Body of pancreas (tissue), 4 donors: ENCODE data around the gene EPYC. TPM values are rescaled to one million over a fixed set of nuclear protein-coding genes. Genes with fewer than 3 reads are reported as not detected.

Experiments used
- ATAC-seq: fragments of 150-250 bp; one replicate; pipeline ENCODE4 v1.9.1; 2016
- DNase-seq, 4 donors: peaks; one replicate each; pipeline ENCODE4 v3.0.0-alpha.2; 2019
- H3K27ac ChIP-seq, 4 donors: fragments of 200-600 bp; sonication (generic); 1 replicate in 3 of 4; 2 replicates in 1 of 4; pipeline versions ENCODE4 v1.5.1 to v1.6.1; 2016 to 2019; ENCODE audit warnings: mild to moderate bottlenecking in 1 of 4, mixed read lengths in 1 of 4, moderate library complexity in 1 of 4
- H3K27me3 ChIP-seq, 2 donors: fragments of 200-600 bp; sonication (generic); one replicate each; pipeline ENCODE4 v1.6.0; 2016; ENCODE audit warnings: mild to moderate bottlenecking in 1 of 2
- H3K36me3 ChIP-seq, 2 donors: fragments of 200-600 bp; sonication (generic); replicated peaks in 1 of 2; 2 replicates each; pipeline ENCODE4 v1.5.1; 2016; ENCODE audit warnings: low read depth in 2 of 2; ENCODE audit not compliant: insufficient read depth in 1 of 2
- H3K4me1 ChIP-seq: fragments of 200-600 bp; sonication (generic); one replicate; pipeline ENCODE4 v1.6.0; 2016
- H3K4me3 ChIP-seq, 2 donors: fragments of 200-600 bp; sonication (generic); 1 replicate in 1 of 2; 2 replicates in 1 of 2; pipeline ENCODE4 v1.5.1; 2016 to 2019
- H3K9me3 ChIP-seq, 3 donors: fragments of 200-600 bp; sonication (generic); 1 replicate in 2 of 3; 2 replicates in 1 of 3; pipeline ENCODE4 v1.5.1; 2016
- CTCF ChIP-seq, 7 experiments: fragments of 450-650 bp in 4 of 7; fragments of 200-600 bp in 3 of 7; sonication (generic) in 3 of 7; IDR thresholded peaks; one replicate each; pipeline ENCODE4 v1.5.1; 2016 to 2019; ENCODE audit warnings: antibody characterized with exemption in 7 of 7
- POLR2A ChIP-seq, 3 donors: fragments of 450-650 bp; IDR thresholded peaks; one replicate each; pipeline ENCODE4 v1.6.1; 2016; ENCODE audit warnings: antibody characterized with exemption in 3 of 3, mild to moderate bottlenecking in 2 of 3
- WGBS, 2 donors: methylation state at CpG; one replicate each; pipeline ENCODE4 v1.1.5; 2017; 5-methylcytosine and 5-hydroxymethylcytosine counted together
- intact Hi-C: fragments of 100-400 bp; cut with DNase I; formaldehyde crosslinking; loops from one replicate; pipeline ENCODE4 v1.15.1; 2023
- total RNA-seq, 2 donors: library from RNA; depleted of rRNA; stranded (reverse); fragments of >200 nt; gene quantifications; one replicate each; pipeline ENCODE4 v1.1.0, GENCODE V29; 2016

Gene EPYC
- total RNA-seq, 2 donors from 2014 or later = not detected

- 27 to 47% methylated on average over 3 of the region's 3 CpGs for WGBS, 2 donors
- intact Hi-C loops = no loop called here
- no peak overlapping the region for H3K27ac ChIP-seq
- TF ChIP-seq CTCF (IDR thresholded peaks at IDR 0.05) (peak in 6 of 7 experiments; percentile 34 to 38 (median 36)), POLR2A (IDR thresholded peaks at IDR 0.05) (no peak)
- no peaks in the 10 kb centered on the region for H3K4me1 ChIP-seq
- ATAC-seq = peak; percentile 38
- H3K4me3 ChIP-seq = no peak overlapping the region
- H3K27me3 ChIP-seq = no peaks in the 10 kb centered on the region
- no peaks in the 10 kb centered on the region for H3K9me3 ChIP-seq
- DNase-seq = no peak
- H3K36me3 ChIP-seq = no peaks in the 10 kb centered on the region
These were observed 63.8 kb downstream of the EPYC start for GRCh38 chr12:90940872-90941499.

- no peak for TF ChIP-seq POLR2A (IDR thresholded peaks at IDR 0.05)
- no peak for TF ChIP-seq CTCF (IDR thresholded peaks at IDR 0.05)
- no peak overlapping the region for H3K4me3 ChIP-seq
- 76 to 81% methylated on average over 1 of the region's 1 CpG for WGBS, 2 donors
These were observed 65.4 kb downstream of the EPYC start for GRCh38 chr12:90939382-90939781.

GRCh38 chr12:90938451-90938850 is 66.3 kb downstream of the EPYC start:
- intact Hi-C loops = no loop called here
- H3K9me3 ChIP-seq = no peaks in the 10 kb centered on the region
- DNase-seq (no peak), ATAC-seq (no peak)
- no peak overlapping the region for H3K27ac ChIP-seq
- H3K36me3 ChIP-seq = no peaks in the 10 kb centered on the region
- WGBS, 2 donors = 55 to 56% methylated on average over 6 of the region's 6 CpGs
- H3K27me3 ChIP-seq = no peaks in the 10 kb centered on the region
- H3K4me3 ChIP-seq = no peak overlapping the region
- no peaks in the 10 kb centered on the region for H3K4me1 ChIP-seq
- no peak for TF ChIP-seq POLR2A (IDR thresholded peaks at IDR 0.05)
- no peak for TF ChIP-seq CTCF (IDR thresholded peaks at IDR 0.05)

More at GRCh38 chr12:90939382-90939781, 65.4 kb downstream of the EPYC start:
- Histone ChIP-seq H3K9me3 (no peaks in the 10 kb centered on the region), H3K4me1 (no peaks in the 10 kb centered on the region), H3K36me3 (no peaks in the 10 kb centered on the region), H3K27me3 (no peaks in the 10 kb centered on the region), H3K27ac (no peak overlapping the region)
- intact Hi-C loops = no loop called here
- no peak for ATAC-seq
- no peak for DNase-seq

- Histone ChIP-seq H3K27ac (no peak overlapping the region), H3K4me3 (no peak overlapping the region), H3K4me1 (no peaks in the 10 kb centered on the region), H3K27me3 (no peaks in the 10 kb centered on the region), H3K36me3 (no peaks in the 10 kb centered on the region), H3K9me3 (no peaks in the 10 kb centered on the region)
- ATAC-seq (no peak), DNase-seq (no peak)
- TF ChIP-seq POLR2A (IDR thresholded peaks at IDR 0.05) = no peak
- TF ChIP-seq CTCF (IDR thresholded peaks at IDR 0.05) = no peak
- WGBS, 2 donors = 28 to 29% methylated on average over 2 of the region's 2 CpGs
- intact Hi-C loops = no loop called here
These were observed 67.1 kb downstream of the EPYC start for GRCh38 chr12:90937651-90938050.
